ENCODE measurements around the gene SYNPR. TPM values are rescaled to one million over a fixed set of nuclear protein-coding genes. Genes with fewer than 3 reads are reported as not detected.

Gene SYNPR
- polyA plus RNA-seq, 3 donors = not detected

GRCh38 chr3:63652066-63652725 is 374.1 kb downstream of the SYNPR start, which contains the start of gene SNTN:
TSS of gene SNTN (plus strand) at chr3:63652675. CDS start at chr3:63652688, 13 bp downstream.
- no peak for DNase-seq
- Mint-ChIP-seq H3K36me3 (no peaks in the 10 kb centered on the region), H3K27ac (no peak within 1 kb of the TSS), H3K27me3 (ENCODE audit: low read depth in 3 of 3) (peaks cover 0 to 2% (median 2%) of the 10 kb centered on the region in 3 donors), H3K4me1 (no peaks in the 10 kb centered on the region), H3K9me3 (peaks cover 0 to 9% (median 3%) of the 10 kb centered on the region in 7 donors), H3K4me3 (no peak within 1 kb of the TSS)
- Histone ChIP-seq H3K4me2 (replicated peaks; ENCODE audit: extremely low read depth, low read length, poor library complexity, severe bottlenecking) (no peak within 1 kb of the TSS), H3K79me2 (ENCODE audit: insufficient read depth, low read length) (no peaks in the 10 kb centered on the region), H3K27me3 (ENCODE audit: control insufficient read depth in 2 of 2, insufficient read depth in 2 of 2, low read length in 2 of 2) (no peaks in the 10 kb centered on the region), H3K4me3 (replicated peaks in 1 of 3; ENCODE audit: low read depth in 2 of 3, low read length in 3 of 3) (no peak within 1 kb of the TSS), H2AFZ (ENCODE audit: insufficient read depth, low read depth, low read length, poor library complexity, severe bottlenecking) (no peak within 1 kb of the TSS), H3K9me3 (replicated peaks in 1 of 2; ENCODE audit: control insufficient read depth in 1 of 2, insufficient read depth in 1 of 2, low read length in 2 of 2) (no peaks in the 10 kb centered on the region), H3K27ac (ENCODE audit: low read depth in 1 of 2, low read length in 2 of 2) (no peak within 1 kb of the TSS), H4K20me1 (ENCODE audit: insufficient read depth, low read length) (no peaks in the 10 kb centered on the region), H3K4me1 (ENCODE audit: control insufficient read depth in 1 of 2, insufficient read depth in 2 of 2, low read length in 2 of 2) (no peaks in the 10 kb centered on the region), H3K36me3 (replicated peaks in 1 of 2; ENCODE audit: control insufficient read depth in 1 of 2, insufficient read depth in 2 of 2, low read length in 2 of 2) (no peaks in the 10 kb centered on the region), H3K9ac (ENCODE audit: insufficient read depth, low read length, poor library complexity, severe bottlenecking) (no peak within 1 kb of the TSS)
- no peak for TF ChIP-seq CTCF (IDR thresholded peaks at IDR 0.05)
- intact Hi-C loops (cut with micrococcal nuclease) = no loop called here
- 84% methylated on average over 5 of the region's 5 CpGs for WGBS (ENCODE audit: insufficient coverage)

GRCh38 chr3:63654211-63654610 is 376.1 kb downstream of the SYNPR start:
- WGBS (ENCODE audit: insufficient coverage) = no CpG with 5 or more reads among the region's 4 CpGs
- intact Hi-C loops (cut with micrococcal nuclease) = no loop called here

More at GRCh38 chr3:63654211-63654610, 376.1 kb downstream of the SYNPR start:
- H4K20me1 ChIP-seq (ENCODE audit: insufficient read depth, low read length) = no peaks in the 10 kb centered on the region
- Mint-ChIP-seq H3K4me1 (no peaks in the 10 kb centered on the region), H3K27ac (no peak overlapping the region), H3K27me3 (ENCODE audit: low read depth in 3 of 3) (peaks cover 0 to 2% (median 0%) of the 10 kb centered on the region in 3 donors), H3K36me3 (no peaks in the 10 kb centered on the region), H3K4me3 (no peak overlapping the region), H3K9me3 (peaks cover 0 to 4% (median 2%) of the 10 kb centered on the region in 7 donors)
- no peak for TF ChIP-seq CTCF (IDR thresholded peaks at IDR 0.05)
- H3K4me2 ChIP-seq (replicated peaks; ENCODE audit: extremely low read depth, low read length, poor library complexity, severe bottlenecking) = no peak overlapping the region
- no peak overlapping the region for H2AFZ ChIP-seq (ENCODE audit: insufficient read depth, low read depth, low read length, poor library complexity, severe bottlenecking)
- no peaks in the 10 kb centered on the region for H3K36me3 ChIP-seq (replicated peaks in 1 of 2; ENCODE audit: control insufficient read depth in 1 of 2, insufficient read depth in 2 of 2, low read length in 2 of 2)
- no peak overlapping the region for H3K4me3 ChIP-seq (replicated peaks in 1 of 3; ENCODE audit: low read depth in 2 of 3, low read length in 3 of 3)
- H3K79me2 ChIP-seq (ENCODE audit: insufficient read depth, low read length) = no peaks in the 10 kb centered on the region
- no peaks in the 10 kb centered on the region for H3K27me3 ChIP-seq (ENCODE audit: control insufficient read depth in 2 of 2, insufficient read depth in 2 of 2, low read length in 2 of 2)
- no peak overlapping the region for H3K9ac ChIP-seq (ENCODE audit: insufficient read depth, low read length, poor library complexity, severe bottlenecking)
- no peaks in the 10 kb centered on the region for H3K4me1 ChIP-seq (ENCODE audit: control insufficient read depth in 1 of 2, insufficient read depth in 2 of 2, low read length in 2 of 2)
- no peaks in the 10 kb centered on the region for H3K9me3 ChIP-seq (replicated peaks in 1 of 2; ENCODE audit: control insufficient read depth in 1 of 2, insufficient read depth in 1 of 2, low read length in 2 of 2)
- no peak overlapping the region for H3K27ac ChIP-seq (ENCODE audit: low read depth in 1 of 2, low read length in 2 of 2)
- no peak for DNase-seq
